ENCODE data around the gene SCMH1.

- TF ChIP-seq POLR2A (IDR thresholded peaks at IDR 0.05; ENCODE audit: low read depth, low read length) (no peak), TAF1 (IDR thresholded peaks at IDR 0.05; ENCODE audit: borderline replicate concordance, low read depth, low read length) (no peak)
These were observed 226.7 kb downstream of the SCMH1 start for GRCh38 chr1:41015281-41015896.
